IMR-90 (cell line): ENCODE data around the gene ADAMTSL2. TPM values are rescaled to one million over a fixed set of nuclear protein-coding genes. Genes with fewer than 3 reads are reported as not detected.

Experiments used
- ATAC-seq: fragments of 200-7000 bp; cut with Tn5 transposase; 2 replicates; pipeline ENCODE4 v1.9.1; 2020; ENCODE audit warnings: low read depth, mild to moderate bottlenecking, moderate library complexity
- BruUV-seq: library from RNA; stranded (reverse); fragments of 400-500 nt; replicated peaks from 2 replicates; lab custom pipeline; 2021; lab: Mats Ljungman, UMichigan
- CTCF ChIA-PET: fragments of 300-600 bp; formaldehyde crosslinking; extraction: SDS; loops from one replicate; lab custom pipeline; 2021; ENCODE audit warnings: antibody characterized with exemption; lab: Yijun Ruan, JAX
- POLR2A ChIA-PET: fragments of 300-600 bp; sonication (Branson Sonifier 250); formaldehyde crosslinking; loops from one replicate; lab custom pipeline; 2022; ENCODE audit warnings: antibody characterized with exemption; ENCODE audit not compliant: unreplicated experiment; lab: Charles Lee
- DNase-seq: peaks from one replicate; pipeline ENCODE4 v3.0.0; 2013
- H2AFZ ChIP-seq: replicated peaks from 2 replicates; pipeline ENCODE3; 2013; ENCODE audit warnings: low read length, mild to moderate bottlenecking; ENCODE audit not compliant: poor library complexity
- H2AK5ac ChIP-seq: 2 replicates; pipeline ENCODE4 v1.6.1; 2013; ENCODE audit warnings: low read depth, low read length, inconsistent platforms
- H2AK9ac ChIP-seq: replicated peaks from 2 replicates; pipeline ENCODE3; 2013; ENCODE audit warnings: mild to moderate bottlenecking, low read depth, low read length, moderate library complexity; ENCODE audit not compliant: poor library complexity
- H2BK120ac ChIP-seq: 2 replicates; pipeline ENCODE4 v1.6.1; 2013; ENCODE audit warnings: low read depth, low read length, inconsistent platforms
- H2BK15ac ChIP-seq: 3 replicates; pipeline ENCODE4 v1.6.1; 2013; ENCODE audit warnings: low read depth, low read length, inconsistent platforms
- H2BK20ac ChIP-seq: 2 replicates; pipeline ENCODE4 v1.6.1; 2013; ENCODE audit warnings: low read depth, mild to moderate bottlenecking, inconsistent platforms, low read length, moderate library complexity
- H2BK5ac ChIP-seq: 2 replicates; pipeline ENCODE4 v1.6.1; 2013; ENCODE audit warnings: mild to moderate bottlenecking, low read depth, low read length, inconsistent platforms; ENCODE audit not compliant: poor library complexity, severe bottlenecking
- H3K14ac ChIP-seq: replicated peaks from 2 replicates; pipeline ENCODE4 v1.6.1; 2013; ENCODE audit warnings: low read depth, low read length, inconsistent platforms
- H3K18ac ChIP-seq: 2 replicates; pipeline ENCODE4 v1.6.1; 2013; ENCODE audit warnings: low read depth, low read length, control low read depth
- H3K23ac ChIP-seq: 2 replicates; pipeline ENCODE4 v1.6.1; 2013; ENCODE audit warnings: low read depth, low read length, inconsistent platforms
- H3K27ac ChIP-seq: 2 replicates; pipeline ENCODE4 v1.5.1; 2013; ENCODE audit warnings: mild to moderate bottlenecking, control low read depth, low read length; ENCODE audit not compliant: insufficient read depth
- H3K27me3 ChIP-seq: 2 replicates; pipeline ENCODE4 v1.6.1; 2013; ENCODE audit warnings: low read length; ENCODE audit not compliant: control insufficient read depth, insufficient read depth
- H3K36me3 ChIP-seq: 2 replicates; pipeline ENCODE4 v1.6.1; 2013; ENCODE audit warnings: low read length, mixed read lengths; ENCODE audit not compliant: control insufficient read depth, insufficient read depth
- H3K4ac ChIP-seq: 2 replicates; pipeline ENCODE4 v1.6.1; 2013; ENCODE audit warnings: low read depth, low read length, inconsistent platforms
- H3K4me1 ChIP-seq: 2 replicates; pipeline ENCODE4 v1.6.1; 2013; ENCODE audit warnings: low read length, mixed read lengths; ENCODE audit not compliant: control insufficient read depth, insufficient read depth
- H3K4me2 ChIP-seq: 2 replicates; pipeline ENCODE4 v1.6.1; 2013; ENCODE audit warnings: low read depth, mild to moderate bottlenecking, control low read depth, low read length, moderate library complexity
- H3K4me3 ChIP-seq: 2 replicates; pipeline ENCODE4 v1.5.1; 2013; ENCODE audit warnings: low read depth, mild to moderate bottlenecking, control low read depth, low read length, moderate library complexity; ENCODE audit not compliant: insufficient read depth
- H3K56ac ChIP-seq: 2 replicates; pipeline ENCODE4 v1.6.1; 2013; ENCODE audit warnings: low read length, inconsistent platforms; ENCODE audit not compliant: insufficient read depth; ENCODE audit errors: extremely low read depth
- H3K79me1 ChIP-seq, 2 experiments: 2 replicates each; pipeline ENCODE4 v1.6.1; 2013; ENCODE audit warnings: low read length in 2 of 2, inconsistent platforms in 1 of 2, low read depth in 1 of 2
- H3K9ac ChIP-seq: 2 replicates; pipeline ENCODE4 v1.6.1; 2013; ENCODE audit warnings: low read depth, low read length, control low read depth
- H3K9me1 ChIP-seq: 2 replicates; pipeline ENCODE4 v1.6.1; 2013; ENCODE audit warnings: low read length, inconsistent platforms; ENCODE audit not compliant: insufficient read depth
- H3K9me3 ChIP-seq: 2 replicates; pipeline ENCODE4 v1.6.1; 2013; ENCODE audit warnings: low read length; ENCODE audit not compliant: control insufficient read depth, insufficient read depth
- H4K20me1 ChIP-seq: 2 replicates; pipeline ENCODE4 v1.6.1; 2013; ENCODE audit warnings: low read length, inconsistent platforms; ENCODE audit not compliant: insufficient read depth
- H4K5ac ChIP-seq: 2 replicates; pipeline ENCODE4 v1.6.1; 2013; ENCODE audit warnings: mild to moderate bottlenecking, low read depth, low read length, control low read depth
- H4K8ac ChIP-seq, 2 experiments: 2 replicates each; pipeline ENCODE4 v1.6.1; 2013; ENCODE audit warnings: low read depth in 2 of 2, low read length in 2 of 2, control low read depth in 1 of 2, inconsistent platforms in 1 of 2
- H4K91ac ChIP-seq: 2 replicates; pipeline ENCODE4 v1.6.1; 2013; ENCODE audit warnings: low read depth, low read length, inconsistent platforms; ENCODE audit not compliant: insufficient read depth
- CHD1 ChIP-seq: IDR thresholded peaks from 2 replicates; pipeline ENCODE4 v1.6.1; 2012; ENCODE audit warnings: low read depth, low read length, improper control_type of control experiment
- FOS ChIP-seq: fragments of 150-350 bp; IDR thresholded peaks from 2 replicates; pipeline ENCODE4 v1.6.1; 2016; ENCODE audit warnings: low read depth, low read length
- MAZ ChIP-seq: IDR thresholded peaks from 2 replicates; pipeline ENCODE4 v1.6.1; 2012; ENCODE audit warnings: low read depth, mild to moderate bottlenecking, low read length, improper control_type of control experiment, moderate library complexity, borderline replicate concordance
- NFE2L2 ChIP-seq: fragments of 150-350 bp; IDR thresholded peaks from 2 replicates; pipeline ENCODE4 v1.6.1; 2016; ENCODE audit warnings: low read depth, mild to moderate bottlenecking, low read length
- POLR2A ChIP-seq: IDR thresholded peaks from 2 replicates; pipeline ENCODE4 v1.6.1; 2012; ENCODE audit warnings: mild to moderate bottlenecking, low read depth, low read length
- RAD21 ChIP-seq: IDR thresholded peaks from 2 replicates; pipeline ENCODE4 v1.6.1; 2012; ENCODE audit warnings: low read length, improper control_type of control experiment
- SMC3 ChIP-seq: fragments of 150-350 bp; IDR thresholded peaks from 2 replicates; pipeline ENCODE4 v1.6.1; 2016; ENCODE audit warnings: low read depth, mild to moderate bottlenecking, antibody characterized with exemption, low read length, moderate library complexity
- WGBS, 2 experiments: methylation state at CpG; one replicate each; pipeline versions ENCODE4 v1.1.5 to v1.1.7; 2013; ENCODE audit warnings: missing lambda C conversion rate in 2 of 2; ENCODE audit not compliant: insufficient read length in 1 of 2; ENCODE audit errors: extremely low coverage in 2 of 2; 5-methylcytosine and 5-hydroxymethylcytosine counted together
- dilution Hi-C: fragments of 300-500 bp; cut with HindIII; formaldehyde crosslinking; loops from one replicate; pipeline ENCODE4 v1.14.3; 2018; ENCODE audit warnings: low sequenced_read_pairs; ENCODE audit not compliant: unreplicated experiment
- in situ Hi-C: fragments of 300-500 bp; cut with MboI; formaldehyde crosslinking; loops from 3 replicates; pipeline ENCODE4 v1.14.3; 2019; ENCODE audit warnings: low sequenced_read_pairs, inconsistent platforms, mixed read lengths
- intact Hi-C: fragments of 100-400 bp; cut with micrococcal nuclease; formaldehyde crosslinking; loops from 2 replicates; pipeline ENCODE4 v1.10.0; 2022
- polyA plus RNA-seq, 3 experiments: library from polyadenylated mRNA; depleted of rRNA; stranded (reverse); fragments of >200 nt; gene quantifications; 2 replicates each; pipeline ENCODE4 v1.2.3, GENCODE V29; 2012; ENCODE audit warnings: low replicate concordance in 1 of 3
- total RNA-seq: library from RNA; depleted of rRNA; stranded (reverse); fragments of >200 nt; gene quantifications from 2 replicates; pipeline ENCODE4 v1.2.3, GENCODE V29; 2012

Gene ADAMTSL2
- total and polyA plus RNA-seq, 2 of the 4 experiments (the other 2 are of a cell fraction) = not detected

GRCh38 chr9:133585481-133586351 is 51.2 kb downstream of the ADAMTSL2 start:
- Histone ChIP-seq H3K27ac (no peak overlapping the region), H3K14ac (no peak overlapping the region), H2BK15ac (no peak overlapping the region), H3K9me3 (peaks cover 2% of the 10 kb centered on the region; the same call in 1 of the 2 replicates), H3K23ac (no peak overlapping the region), H3K27me3 (peaks cover 35% of the 10 kb centered on the region), H4K20me1 (no peaks in the 10 kb centered on the region), H3K4me2 (no peak overlapping the region), H3K9me1 (no peaks in the 10 kb centered on the region), H2BK20ac (no peak overlapping the region), H2BK120ac (no peak overlapping the region), H3K4me1 (peaks cover 4% of the 10 kb centered on the region; the same call in 1 of the 2 replicates), H4K5ac (no peak overlapping the region), H2AK5ac (no peak overlapping the region), H2AK9ac (no peak overlapping the region), H3K4me3 (no peak overlapping the region), H3K4ac (no peak overlapping the region), H3K18ac (no peak overlapping the region), H2AFZ (no peak overlapping the region), H3K56ac (no peak overlapping the region), H3K79me1 (no peaks in the 10 kb centered on the region), H3K36me3 (no peaks in the 10 kb centered on the region), H4K91ac (no peak overlapping the region), H4K8ac (no peak overlapping the region), H2BK5ac (no peak overlapping the region), H3K9ac (no peak overlapping the region)
- no peak for DNase-seq
- no peak for ATAC-seq
- ChIA-PET CTCF (interaction anchor here (0.6 to 0.7 kb wide), 2 partner anchors 8 to 117 kb away, joined by 3 read pairs; no protein-coding TSS in a partner anchor), POLR2A (no interaction called here)
- dilution Hi-C loops (no loop called here), intact Hi-C loops (no loop called here), in situ Hi-C loops (no loop called here)
- WGBS, 2 experiments = 57% methylated on average over 10 of the region's 43 CpGs; no CpG with 5 or more reads in 1 of the 2 experiments
- no peak for TF ChIP-seq MAZ
- no peak for TF ChIP-seq POLR2A
- no peak for TF ChIP-seq FOS
- no peak for TF ChIP-seq CHD1
- no peak for TF ChIP-seq NFE2L2
- TF ChIP-seq RAD21 = no peak
- TF ChIP-seq SMC3 = no peak
- no TSS peak for BruUV-seq
